Adrenal gland (tissue), 12 donors: Measurements from ENCODE around the gene MAGI1. TPM values are rescaled to one million over a fixed set of nuclear protein-coding genes. Genes with fewer than 3 reads are reported as not detected.
"Not testable (repeated sequence)": the region's sequence is repeated elsewhere in the genome, so short reads cannot be mapped to it uniquely, and the experiment has no call there.

Source experiments
- DNase-seq, 7 donors: peaks; one replicate each; pipeline ENCODE4 v3.0.0-alpha.2; 2019 to 2020
- H3K27ac ChIP-seq, 5 donors: fragments of 200-600 bp; sonication (generic) in 4 of 5; 1 replicate in 3 of 5; 2 replicates in 2 of 5; pipeline versions ENCODE4 v1.5.1 to v1.8.0; 2016 to 2020; ENCODE audit warnings: mild to moderate bottlenecking in 1 of 5
- H3K27me3 ChIP-seq: fragments of 200-600 bp; 2 replicates; pipeline ENCODE4 v1.8.0; 2021
- H3K36me3 ChIP-seq, 2 donors: fragments of 200-600 bp; replicated peaks in 1 of 2; 1 replicate in 1 of 2; 2 replicates in 1 of 2; pipeline versions ENCODE4 v1.5.1 to v1.8.0; 2018 to 2022
- H3K4me1 ChIP-seq, 2 donors: fragments of 200-600 bp; replicated peaks in 1 of 2; 1 replicate in 1 of 2; 2 replicates in 1 of 2; pipeline versions ENCODE4 v1.5.1 to v1.8.0; 2018 to 2021
- H3K4me3 ChIP-seq, 4 donors: fragments of 200-600 bp; sonication (generic) in 3 of 4; one replicate each; pipeline ENCODE4 v1.5.1; 2016 to 2018
- H3K9me3 ChIP-seq, 3 donors: fragments of 200-600 bp; sonication (generic) in 1 of 3; replicated peaks in 1 of 3; 1 replicate in 2 of 3; 2 replicates in 1 of 3; pipeline versions ENCODE4 v1.5.1 to v1.8.0; 2016 to 2021
- POLR2A ChIP-seq, 2 donors: fragments of 450-650 bp; IDR thresholded peaks; one replicate each; pipeline ENCODE4 v1.6.1; 2017; ENCODE audit warnings: antibody characterized with exemption in 2 of 2, mild to moderate bottlenecking in 2 of 2, moderate library complexity in 1 of 2
- WGBS, 4 donors: extraction: QIAGEN DNeasy Blood & Tissue Kit in 2 of 4; methylation state at CpG; one replicate each; pipeline versions ENCODE4 v1.1.5 to v1.1.7; 2013 to 2017; 5-methylcytosine and 5-hydroxymethylcytosine counted together
- intact Hi-C, 2 donors: fragments of 100-400 bp; cut with DNase I; formaldehyde crosslinking; loops; one replicate each; pipeline versions ENCODE4 v1.14.1 to v1.15.0; 2022 to 2023
- polyA plus RNA-seq, 3 donors: library from polyadenylated mRNA; stranded (reverse); fragments of 200-250 nt in 2 of 3; fragments of 350-450 nt in 1 of 3; fragmentation: Illumina TruSeq in 1 of 3; extraction: RNeasy Lipid Tissue Mini Kit (QIAGEN cat#74804) in 1 of 3; gene quantifications; one replicate each; pipeline ENCODE4 v1.2.3, GENCODE V29; 2013 to 2014
- total RNA-seq, 9 donors: library from RNA; depleted of rRNA in 4 of 9; stranded (reverse); fragments of >200 nt in 4 of 9; fragments of 120-200 nt in 1 of 9; fragmentation: NEBNext Ultra II Directional in 1 of 9; extraction: Animal tissue kit (Norgen Biotek cat#: 25700) in 1 of 9; gene quantifications; one replicate each; pipeline versions ENCODE4 v1.1.0 to v1.2.4, GENCODE V29; 2013 to 2023
- TF ChIP-seq, protein P1 (sequence below), 6 experiments: fragments of 450-650 bp in 4 of 6; fragments of 200-600 bp in 2 of 6; sonication (generic) in 1 of 6; IDR thresholded peaks; 1 replicate in 5 of 6; 2 replicates in 1 of 6; pipeline versions ENCODE4 v1.5.1 to v1.8.0; 2016 to 2021; ENCODE audit warnings: antibody characterized with exemption in 6 of 6, mild to moderate bottlenecking in 2 of 6, moderate library complexity in 1 of 6
- donor health status: healthy with polysubstance abuse.
- donor health status: Bipolar disorder and iron deficiency.
- donor health status: DM: yes; HTN: yes; CAD: no.
- donor health status: DM: no; HTN: no; CAD: no.
- donor health status: DM: no; HTN: no; CAD: no.
- donor health status: DM: yes; HTN: yes; CAD: no.

MAGI1 gene
- total and polyA plus RNA-seq, 12 donors, result 4.8 to 31.6 (median 18.5) TPM

DNA sequence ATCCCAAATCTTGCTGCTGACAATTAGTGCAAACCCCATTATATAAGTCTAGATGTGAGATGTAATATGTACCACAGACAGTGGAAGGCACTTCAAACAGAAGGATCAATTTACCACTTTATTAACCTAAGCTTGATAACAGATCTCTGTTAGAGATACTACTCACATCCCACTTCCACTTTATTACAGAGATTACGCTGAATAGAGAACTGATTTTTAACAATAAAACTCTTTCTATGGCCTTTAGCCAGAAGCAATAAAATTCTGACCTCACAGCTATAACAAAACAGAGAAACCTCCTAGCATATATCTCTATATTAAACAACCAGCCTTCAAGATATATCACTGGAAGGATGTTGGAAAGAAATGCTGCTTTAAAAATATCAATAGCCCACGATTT lies 517.7 kb downstream of the MAGI1 start:
- DNase-seq, result no peak
- Histone ChIP-seq H3K36me3 (no peaks in the 10 kb centered on the region), H3K4me1 (no peaks in the 10 kb centered on the region), H3K27me3 (no peaks in the 10 kb centered on the region), H3K27ac (no peak overlapping the region), H3K9me3 (no peaks in the 10 kb centered on the region), H3K4me3 (no peak overlapping the region)
- intact Hi-C loops, result no loop called here
- TF ChIP-seq, protein P1, sequence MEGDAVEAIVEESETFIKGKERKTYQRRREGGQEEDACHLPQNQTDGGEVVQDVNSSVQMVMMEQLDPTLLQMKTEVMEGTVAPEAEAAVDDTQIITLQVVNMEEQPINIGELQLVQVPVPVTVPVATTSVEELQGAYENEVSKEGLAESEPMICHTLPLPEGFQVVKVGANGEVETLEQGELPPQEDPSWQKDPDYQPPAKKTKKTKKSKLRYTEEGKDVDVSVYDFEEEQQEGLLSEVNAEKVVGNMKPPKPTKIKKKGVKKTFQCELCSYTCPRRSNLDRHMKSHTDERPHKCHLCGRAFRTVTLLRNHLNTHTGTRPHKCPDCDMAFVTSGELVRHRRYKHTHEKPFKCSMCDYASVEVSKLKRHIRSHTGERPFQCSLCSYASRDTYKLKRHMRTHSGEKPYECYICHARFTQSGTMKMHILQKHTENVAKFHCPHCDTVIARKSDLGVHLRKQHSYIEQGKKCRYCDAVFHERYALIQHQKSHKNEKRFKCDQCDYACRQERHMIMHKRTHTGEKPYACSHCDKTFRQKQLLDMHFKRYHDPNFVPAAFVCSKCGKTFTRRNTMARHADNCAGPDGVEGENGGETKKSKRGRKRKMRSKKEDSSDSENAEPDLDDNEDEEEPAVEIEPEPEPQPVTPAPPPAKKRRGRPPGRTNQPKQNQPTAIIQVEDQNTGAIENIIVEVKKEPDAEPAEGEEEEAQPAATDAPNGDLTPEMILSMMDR (IDR thresholded peaks at IDR 0.05), result no peak
- no peak for TF ChIP-seq POLR2A (IDR thresholded peaks at IDR 0.05)
- WGBS, 4 donors, result 80 to 92% (median 86%) methylated on average over 2 of the region's 2 CpGs

DNA sequence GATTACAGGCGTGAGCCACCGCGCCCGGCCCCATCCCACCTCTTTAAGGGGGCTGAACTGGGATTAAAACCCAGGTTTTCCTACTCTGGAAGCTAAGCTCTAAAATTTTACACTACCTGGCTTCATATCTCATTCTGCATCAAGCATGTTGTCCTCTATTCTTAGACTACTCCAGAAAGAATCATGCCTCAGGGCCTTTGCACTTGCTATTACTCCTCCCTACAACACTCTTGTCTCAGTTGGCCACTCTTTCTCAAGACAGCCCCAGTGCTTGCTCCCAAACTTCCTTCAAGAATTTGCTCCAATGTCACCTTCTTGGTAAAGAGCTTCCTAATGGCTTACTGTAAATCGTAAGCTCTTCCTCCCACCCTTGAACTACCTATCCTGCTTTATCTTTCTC lies 521.7 kb downstream of the MAGI1 start:
- Histone ChIP-seq H3K36me3 (no peaks in the 10 kb centered on the region), H3K27ac (no peak overlapping the region), H3K9me3 (no peaks in the 10 kb centered on the region), H3K27me3 (no peaks in the 10 kb centered on the region), H3K4me3 (no peak overlapping the region), H3K4me1 (no peaks in the 10 kb centered on the region)
- no peak for DNase-seq
- WGBS, 4 donors, result 96 to 99% (median 97%) methylated on average over 5 of the region's 5 CpGs
- TF ChIP-seq, protein P1 (IDR thresholded peaks at IDR 0.05), result no peak
- TF ChIP-seq POLR2A (IDR thresholded peaks at IDR 0.05), result no peak
- intact Hi-C loops, result no loop called here

DNA sequence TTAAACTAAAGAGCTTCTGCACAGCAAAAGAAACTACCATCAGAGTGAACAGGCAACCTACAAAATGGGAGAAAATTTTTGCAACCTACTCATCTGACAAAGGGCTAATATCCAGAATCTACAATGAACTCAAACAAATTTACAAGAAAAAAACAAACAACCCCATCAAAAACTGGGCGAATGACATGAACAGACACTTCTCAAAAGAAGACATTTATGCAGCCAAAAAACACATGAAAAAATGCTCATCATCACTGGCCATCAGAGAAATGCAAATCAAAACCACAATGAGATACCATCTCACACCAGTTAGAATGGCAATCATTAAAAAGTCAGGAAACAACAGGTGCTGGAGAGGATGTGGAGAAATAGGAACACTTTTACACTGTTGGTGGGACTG lies 524.4 kb downstream of the MAGI1 start:
- DNase-seq, H3K4me3 ChIP-seq, H3K36me3 ChIP-seq, H3K9me3 ChIP-seq, H3K27ac ChIP-seq, H3K4me1 ChIP-seq, intact Hi-C loops, H3K27me3 ChIP-seq: not testable (repeated sequence)
- 95 to 100% (median 98%) methylated on average over 1 of the region's 1 CpG for WGBS, 4 donors

DNA sequence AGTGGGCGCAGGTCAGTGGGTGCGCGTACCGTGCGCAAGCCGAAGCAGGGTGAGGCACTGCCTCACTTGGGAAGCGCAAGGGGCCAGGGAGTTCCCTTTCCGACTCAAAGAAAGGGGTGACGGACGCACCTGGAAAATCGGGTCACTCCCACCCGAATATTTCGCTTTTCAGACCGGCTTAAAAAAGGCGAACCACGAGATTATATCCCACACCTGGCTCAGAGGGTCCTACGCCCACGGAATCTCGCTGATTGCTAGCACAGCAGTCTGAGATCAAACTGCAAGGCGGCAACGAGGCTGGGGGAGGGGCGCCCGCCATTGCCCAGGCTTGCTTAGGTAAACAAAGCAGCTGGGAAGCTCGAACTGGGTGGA lies 529.3 kb downstream of the MAGI1 start:
- WGBS, 4 donors, result 75 to 85% (median 80%) methylated on average over 16 to 19 of the region's 24 CpGs
- H3K27ac ChIP-seq, H3K27me3 ChIP-seq, H3K9me3 ChIP-seq, H3K4me3 ChIP-seq, H3K36me3 ChIP-seq, intact Hi-C loops, H3K4me1 ChIP-seq, DNase-seq: not testable (repeated sequence)

DNA sequence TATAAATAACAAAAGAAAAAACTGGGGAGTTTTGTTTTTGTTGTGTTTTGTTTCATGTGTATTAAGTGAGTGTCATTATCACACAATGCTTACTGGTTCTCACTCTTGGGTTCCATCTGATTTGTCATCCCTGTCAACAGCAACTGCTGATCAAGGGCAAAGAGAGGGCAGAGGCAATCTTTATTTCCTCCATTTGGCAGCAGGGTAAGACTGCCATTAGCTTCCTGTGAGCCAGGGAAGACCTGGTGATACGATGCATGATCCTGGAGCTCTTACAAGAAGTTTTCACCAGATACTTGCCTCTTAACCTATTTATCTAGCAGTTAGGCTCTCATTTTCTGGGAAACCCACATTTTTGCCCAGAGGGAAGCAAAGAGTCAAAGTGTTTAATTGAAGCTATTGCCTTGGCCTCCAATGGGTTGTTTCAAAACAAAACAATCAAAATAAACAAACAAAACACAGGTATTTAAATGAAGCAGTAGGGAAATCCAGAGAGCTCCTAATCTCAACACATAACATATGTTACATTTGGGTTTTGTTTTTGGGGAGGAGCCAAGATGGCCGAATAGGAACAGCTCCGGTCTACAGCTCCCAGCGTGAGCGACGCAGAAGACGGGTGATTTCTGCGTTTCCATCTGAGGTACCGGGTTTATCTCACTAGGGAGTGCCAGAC lies 529.8 kb downstream of the MAGI1 start:
- H3K4me1 ChIP-seq, result no peaks in the 10 kb centered on the region
- no peaks in the 10 kb centered on the region for H3K9me3 ChIP-seq
- intact Hi-C loops, result no loop called here
- H3K36me3 ChIP-seq, result no peaks in the 10 kb centered on the region
- TF ChIP-seq, protein P1 (IDR thresholded peaks at IDR 0.05), result no peak
- no peak for TF ChIP-seq POLR2A (IDR thresholded peaks at IDR 0.05)
- no peak overlapping the region for H3K27ac ChIP-seq
- WGBS, 4 donors, result 88 to 94% (median 92%) methylated on average over 9 of the region's 9 CpGs
- no peaks in the 10 kb centered on the region for H3K27me3 ChIP-seq
- H3K4me3 ChIP-seq, result no peak overlapping the region
- DNase-seq, result no peak
